Psoas muscle (tissue), 8 donors: Measurements from ENCODE around the gene PTCD3. TPM values are rescaled to one million over a fixed set of nuclear protein-coding genes. Genes with fewer than 3 reads are reported as not detected.
A peak's percentile ranks its signal among the peaks of the same experiment; 100 is the strongest.

Experiments
- ATAC-seq, 4 donors: fragments of 200-7000 bp; cut with Tn5 transposase; one replicate each; pipeline ENCODE4 v1.9.1; 2020; ENCODE audit warnings: moderate library complexity in 3 of 4, mild to moderate bottlenecking in 2 of 4
- DNase-seq, 2 donors: peaks; one replicate each; pipeline ENCODE4 v3.0.0-alpha.2; 2020
- H3K27ac ChIP-seq: fragments of 200-600 bp; one replicate; pipeline ENCODE4 v1.8.0; 2022
- H3K27me3 ChIP-seq, 3 donors: fragments of 200-600 bp in 1 of 3; one replicate each; pipeline versions ENCODE4 v1.6.1 to v1.8.0; 2013 to 2022; ENCODE audit warnings: low read length in 2 of 3, mild to moderate bottlenecking in 2 of 3, moderate library complexity in 1 of 3; ENCODE audit not compliant: insufficient read depth in 3 of 3
- H3K36me3 ChIP-seq, 2 donors: fragments of 200-600 bp in 1 of 2; one replicate each; pipeline versions ENCODE4 v1.6.1 to v1.8.0; 2013 to 2022; ENCODE audit warnings: low read depth in 1 of 2, mild to moderate bottlenecking in 1 of 2, moderate library complexity in 1 of 2; ENCODE audit not compliant: insufficient read depth in 1 of 2
- H3K4me1 ChIP-seq: fragments of 200-600 bp; one replicate; pipeline ENCODE4 v1.8.0; 2022
- H3K4me3 ChIP-seq: fragments of 200-600 bp; one replicate; pipeline ENCODE4 v1.8.0; 2022; ENCODE audit warnings: mild to moderate bottlenecking
- H3K9me3 ChIP-seq: fragments of 200-600 bp; one replicate; pipeline ENCODE4 v1.8.0; 2022
- CTCF ChIP-seq: fragments of 200-600 bp; IDR thresholded peaks from one replicate; pipeline ENCODE4 v1.8.0; 2022; ENCODE audit warnings: antibody characterized with exemption
- WGBS, 3 donors: extraction: QIAGEN DNeasy Blood & Tissue Kit; methylation state at CpG; one replicate each; pipeline versions ENCODE4 v1.1.6 to v1.1.7; 2013; 5-methylcytosine and 5-hydroxymethylcytosine counted together
- intact Hi-C, 2 donors: fragments of 100-400 bp; cut with DNase I; formaldehyde crosslinking; loops; one replicate each; pipeline versions ENCODE4 v1.11.0 to v1.14.2; 2022
- polyA plus RNA-seq, 3 donors: library from polyadenylated mRNA; stranded (reverse); fragments of 200-250 nt; gene quantifications; one replicate each; pipeline ENCODE4 v1.2.3, GENCODE V29; 2013
- total RNA-seq, 4 donors: library from RNA; stranded (reverse); fragmentation: NEBNext Ultra II Directional in 2 of 4; extraction: Animal tissue kit (Norgen Biotek cat#: 25700) in 2 of 4; gene quantifications; one replicate each; pipeline versions ENCODE4 v1.2.1 to v1.2.4, GENCODE V29; 2021 to 2023
- donor health status: healthy with polysubstance abuse.
- donor health status: DM: no; HTN: no; CAD: no; lungs with moderate emphysema.
- donor health status: Bipolar disorder and iron deficiency.
- donor health status: healthy.
- donor health status: DM: yes; HTN: yes; CAD: no.
- donor health status: DM: no; HTN: no; CAD: no.
- donor health status: DM: no; HTN: no; CAD: no.
- donor health status: DM: yes; HTN: yes; CAD: no.

The PTCD3 gene
- total and polyA plus RNA-seq, 7 donors, result 32.8 to 148 (median 92.5) TPM

- H3K4me1 ChIP-seq, result no peaks in the 10 kb centered on the region
- 73 to 89% (median 86%) methylated on average over 2 of the region's 2 CpGs for WGBS, 3 donors
- no peak for TF ChIP-seq CTCF
- peaks cover 9 to 89% of the 10 kb centered on the region in 2 donors for H3K36me3 ChIP-seq
- no peaks in the 10 kb centered on the region for H3K9me3 ChIP-seq
- no peak overlapping the region for H3K4me3 ChIP-seq
- no peaks in the 10 kb centered on the region for H3K27me3 ChIP-seq
- no peak for ATAC-seq
- H3K27ac ChIP-seq, result no peak overlapping the region
- intact Hi-C loops, result loop anchor here in 1 of 2 donors (5.0 kb wide), 1 partner anchor 35 kb away; no protein-coding TSS in a partner anchor
- no peak for DNase-seq
Observed at GRCh38 chr2:86157009-86157556, 51.0 kb downstream of the PTCD3 start.

GRCh38 chr2:86158286-86158685 is 52.3 kb downstream of the PTCD3 start:
- 78 to 90% (median 85%) methylated on average over 4 of the region's 4 CpGs for WGBS, 3 donors
- peaks cover 9 to 92% of the 10 kb centered on the region in 2 donors for H3K36me3 ChIP-seq
- intact Hi-C loops, result loop anchor here in 1 of 2 donors (5.0 kb wide), 1 partner anchor 36 kb away; no protein-coding TSS in a partner anchor

GRCh38 chr2:86160156-86160952 is 54.3 kb downstream of the PTCD3 start:
- no peaks in the 10 kb centered on the region for H3K4me1 ChIP-seq
- ATAC-seq (peak in 3 of 4 donors; percentile 36 to 57 (median 50)), DNase-seq (no peak)
- no peak overlapping the region for H3K4me3 ChIP-seq
- no peak for TF ChIP-seq CTCF
- WGBS, 3 donors, result 88 to 93% (median 90%) methylated on average over 6 of the region's 6 CpGs
- no peaks in the 10 kb centered on the region for H3K9me3 ChIP-seq
- H3K27ac ChIP-seq, result no peak overlapping the region
- H3K27me3 ChIP-seq, result no peaks in the 10 kb centered on the region
- peaks cover 9 to 99% of the 10 kb centered on the region in 2 donors for H3K36me3 ChIP-seq
- intact Hi-C loops, result loop anchor here in 1 of 2 donors (5.0 to 10.0 kb wide), 2 partner anchors 33 to 536 kb away; no protein-coding TSS in a partner anchor

More at GRCh38 chr2:86158286-86158685, 52.3 kb downstream of the PTCD3 start:
- Histone ChIP-seq H3K9me3 (no peaks in the 10 kb centered on the region), H3K4me1 (no peaks in the 10 kb centered on the region), H3K27me3 (no peaks in the 10 kb centered on the region), H3K27ac (no peak overlapping the region), H3K4me3 (no peak overlapping the region)
- DNase-seq (no peak), ATAC-seq (no peak)
- TF ChIP-seq CTCF, result no peak

GRCh38 chr2:86170449-86170848 is 64.4 kb downstream of the PTCD3 start:
- TF ChIP-seq CTCF, result no peak

More at GRCh38 chr2:86170449-86170848, 64.4 kb downstream of the PTCD3 start:
- Histone ChIP-seq H3K36me3 (peaks cover 9 to 86% of the 10 kb centered on the region in 2 donors), H3K4me3 (no peak overlapping the region), H3K9me3 (no peaks in the 10 kb centered on the region), H3K27me3 (no peaks in the 10 kb centered on the region), H3K4me1 (peaks cover 6% of the 10 kb centered on the region), H3K27ac (no peak overlapping the region)
- intact Hi-C loops, result no loop called here
- DNase-seq (no peak), ATAC-seq (no peak)
- 97 to 100% (median 98%) methylated on average over 4 of the region's 4 CpGs for WGBS, 3 donors
